GM12878 (cell line): Measurements from ENCODE around the gene OR9Q2. TPM values are rescaled to one million over a fixed set of nuclear protein-coding genes. Genes with fewer than 3 reads are reported as not detected.

Source experiments
- ATAC-seq: fragments of 200-7000 bp; cut with Tn5 transposase; 3 replicates; pipeline ENCODE4 v1.9.1; 2020; ENCODE audit warnings: mild to moderate bottlenecking, moderate library complexity
- BruUV-seq: library from RNA; stranded (reverse); fragments of 400-500 nt; replicated peaks from 2 replicates; lab custom pipeline; 2021; lab: Mats Ljungman, UMichigan
- CTCF ChIA-PET: fragments of 300-600 bp; sonication (Branson Sonifier 250); formaldehyde crosslinking; extraction: SDS; loops from one replicate; lab custom pipeline; 2021; ENCODE audit warnings: inconsistent platforms; lab: Yijun Ruan, JAX
- POLR2A ChIA-PET: fragments of 350-600 bp; formaldehyde crosslinking; extraction: SDS; loops from one replicate; lab custom pipeline; 2021; ENCODE audit warnings: inconsistent platforms; lab: Charles Lee
- RAD21 ChIA-PET: fragments of 300-600 bp; sonication (Branson Sonifier 250); formaldehyde crosslinking; loops from one replicate; lab custom pipeline; 2023; ENCODE audit warnings: antibody characterized with exemption; ENCODE audit not compliant: unreplicated experiment; lab: Charles Lee
- SMC1A ChIA-PET: fragments of 300-600 bp; sonication (Branson Sonifier 250); formaldehyde crosslinking; loops from one replicate; lab custom pipeline; 2023; ENCODE audit not compliant: unreplicated experiment, uncharacterized antibody; lab: Charles Lee
- DNase-seq: peaks from one replicate; pipeline ENCODE4 v3.0.0-alpha.2; 2011; ENCODE audit warnings: low read depth, low spot score
- FAIRE-seq: peaks from 3 replicates; lab custom pipeline; 2011; peaks lifted over from hg19 to GRCh38; lab: Jason Lieb, UNC
- H2AFZ ChIP-seq: 2 replicates; pipeline ENCODE4 v1.6.0; 2011; ENCODE audit warnings: low read depth, low read length, control low read depth; ENCODE audit not compliant: control insufficient read depth
- H3K27ac ChIP-seq: 2 replicates; pipeline ENCODE4 v1.5.1; 2011; ENCODE audit warnings: control low read depth; ENCODE audit not compliant: control insufficient read depth, insufficient read depth
- H3K27me3 ChIP-seq, 2 experiments: replicated peaks in 1 of 2; 2 replicates each; pipeline versions ENCODE4 v1.6.0 to v1.6.1; 2011; ENCODE audit warnings: low read length in 1 of 2; ENCODE audit not compliant: control insufficient read depth in 2 of 2, insufficient read depth in 2 of 2
- H3K36me3 ChIP-seq, 2 experiments: 2 replicates each; pipeline ENCODE4 v1.5.1; 2011; ENCODE audit warnings: low read length in 1 of 2; ENCODE audit not compliant: control insufficient read depth in 2 of 2, insufficient read depth in 2 of 2
- H3K4me1 ChIP-seq: 2 replicates; pipeline ENCODE4 v1.6.1; 2011; ENCODE audit warnings: mild to moderate bottlenecking, low read length, moderate library complexity, mixed read lengths; ENCODE audit not compliant: control insufficient read depth, insufficient read depth
- H3K4me2 ChIP-seq: 2 replicates; pipeline ENCODE4 v1.6.0; 2011; ENCODE audit warnings: control low read depth; ENCODE audit not compliant: control insufficient read depth, insufficient read depth
- H3K4me3 ChIP-seq: fragments of 200-600 bp; sonication (generic); 2 replicates; pipeline ENCODE4 v1.5.1; 2016
- H3K79me2 ChIP-seq: 2 replicates; pipeline ENCODE4 v1.6.0; 2011; ENCODE audit warnings: low read length; ENCODE audit not compliant: control insufficient read depth, insufficient read depth
- H3K9ac ChIP-seq: 2 replicates; pipeline ENCODE4 v1.8.0; 2011; ENCODE audit warnings: low read length, control low read depth, mixed read lengths; ENCODE audit not compliant: control insufficient read depth, insufficient read depth
- H3K9me3 ChIP-seq: replicated peaks from 3 replicates; pipeline ENCODE4 v1.5.1; 2011; ENCODE audit warnings: mild to moderate bottlenecking, low read length; ENCODE audit not compliant: control insufficient read depth, insufficient read depth
- H4K20me1 ChIP-seq: 2 replicates; pipeline ENCODE4 v1.6.0; 2011; ENCODE audit not compliant: control insufficient read depth, insufficient read depth
- ATF7 ChIP-seq: fragments of 450-650 bp; IDR thresholded peaks from 2 replicates; pipeline ENCODE4 v1.6.1; 2016; ENCODE audit warnings: low read depth, mild to moderate bottlenecking
- BCL3 ChIP-seq: IDR thresholded peaks from 2 replicates; pipeline ENCODE4 v1.6.1; 2011; ENCODE audit warnings: borderline replicate concordance, low read depth, mild to moderate bottlenecking, moderate library complexity, low read length; ENCODE audit not compliant: insufficient read depth, poor library complexity, severe bottlenecking
- BCLAF1 ChIP-seq: fragments of 450-650 bp; IDR thresholded peaks from 2 replicates; pipeline ENCODE4 v1.6.1; 2017; ENCODE audit warnings: antibody characterized with exemption, mild to moderate bottlenecking, moderate library complexity
- CEBPB ChIP-seq, 2 experiments: fragments of 150-350 bp in 1 of 2; IDR thresholded peaks; 2 replicates each; pipeline ENCODE4 v1.6.1; 2012 to 2014; ENCODE audit warnings: low read depth in 2 of 2, low read length in 2 of 2, borderline replicate concordance in 1 of 2, inconsistent platforms in 1 of 2
- CHD1 ChIP-seq: IDR thresholded peaks from 2 replicates; pipeline ENCODE4 v1.6.1; 2012; ENCODE audit warnings: low read depth, low read length, improper control_type of control experiment
- EZH2 ChIP-seq: IDR thresholded peaks from 2 replicates; pipeline ENCODE4 v1.6.1; 2012; ENCODE audit warnings: low read depth, mild to moderate bottlenecking, control low read depth, inconsistent platforms, low read length, borderline replicate concordance; ENCODE audit not compliant: control insufficient read depth
- MLLT1 ChIP-seq: fragments of 450-650 bp; IDR thresholded peaks from 2 replicates; pipeline ENCODE4 v1.6.1; 2016; ENCODE audit warnings: mild to moderate bottlenecking
- MYB ChIP-seq: fragments of 150-350 bp; IDR thresholded peaks from 2 replicates; pipeline ENCODE4 v1.6.1; 2014; ENCODE audit warnings: mild to moderate bottlenecking, low read depth, low read length, borderline replicate concordance
- NFYA ChIP-seq: IDR thresholded peaks from 2 replicates; pipeline ENCODE4 v1.6.1; 2011; ENCODE audit warnings: low read depth, mild to moderate bottlenecking, low read length, improper control_type of control experiment, borderline replicate concordance
- RAD51 ChIP-seq: fragments of 450-650 bp; IDR thresholded peaks from 2 replicates; pipeline ENCODE4 v1.6.1; 2016; ENCODE audit warnings: moderate library complexity, mild to moderate bottlenecking, inconsistent platforms
- RBBP5 ChIP-seq: fragments of 200-600 bp; sonication (generic); conservative IDR thresholded peaks from 2 replicates; pipeline ENCODE4 v1.6.1; 2016
- RCOR1 ChIP-seq: conservative IDR thresholded peaks from 2 replicates; pipeline ENCODE4 v1.6.1; 2012; ENCODE audit warnings: low read depth, low read length, improper control_type of control experiment
- RELA ChIP-seq: fragments of 450-650 bp; IDR thresholded peaks from 2 replicates; pipeline ENCODE4 v1.8.0; 2014; ENCODE audit warnings: borderline replicate concordance; ENCODE audit not compliant: partially characterized antibody
- SKIL ChIP-seq: fragments of 450-650 bp; IDR thresholded peaks from 2 replicates; pipeline ENCODE4 v1.6.1; 2017; ENCODE audit warnings: mild to moderate bottlenecking, low read depth, inconsistent platforms; ENCODE audit not compliant: poor library complexity, severe bottlenecking
- WGBS: methylation state at CpG from one replicate; pipeline ENCODE4 v1.1.6; 2016; ENCODE audit warnings: low lambda C conversion rate; ENCODE audit not compliant: insufficient replicate concordance, insufficient coverage; ENCODE audit errors: missing lambda C conversion rate; 5-methylcytosine and 5-hydroxymethylcytosine counted together
- in situ Hi-C: fragments of 300-500 bp; cut with MboI; formaldehyde crosslinking; loops from 9 replicates; pipeline ENCODE4 v1.14.3; 2018; ENCODE audit warnings: mixed read lengths
- intact Hi-C: fragments of 100-400 bp; cut with micrococcal nuclease; formaldehyde crosslinking; loops from one replicate; pipeline ENCODE4 v1.14.2; 2022; ENCODE audit not compliant: unreplicated experiment
- polyA plus RNA-seq, 11 experiments: library from polyadenylated mRNA; depleted of rRNA in 4 of 11; unstranded in 6 of 11; stranded (reverse) in 5 of 11; fragments of >200 nt; fragmentation: Nextera tagmentation in 4 of 11; fragmentation: Illumina TruSeq in 1 of 11; extraction: Ambion mirVana in 4 of 11; extraction: Trizol in 1 of 11; gene quantifications; 1 replicate in 1 of 11; 2 replicates in 10 of 11; pipeline versions ENCODE4 v1.2.1 to v1.2.3, GENCODE V29; 2011 to 2016; ENCODE audit warnings: inconsistent platforms in 2 of 11, missing spikeins in 2 of 11, low read depth in 1 of 11
- total RNA-seq, 4 experiments: library from RNA; depleted of rRNA in 3 of 4; stranded (reverse); fragments of >200 nt in 3 of 4; fragmentation: Illumina TruSeq in 1 of 4; extraction: Trizol in 1 of 4; gene quantifications; 2 replicates each; pipeline versions ENCODE4 v1.2.1 to v1.2.3, GENCODE V29; 2013 to 2021

The OR9Q2 gene
- total and polyA plus RNA-seq, 10 of the 15 experiments (the other 5 are each of a cell fraction or from before 2014, with no cell fraction given): 0.05 TPM; not detected in 9

GRCh38 chr11:58164990-58165389, 23.9 kb upstream of the OR9Q2 start (continued):
- TF ChIP-seq SKIL: no peak

GRCh38 chr11:58165504-58166106, 23.3 kb upstream of the OR9Q2 start:
- H3K27ac ChIP-seq: no peak overlapping the region
- H3K79me2 ChIP-seq: no peaks in the 10 kb centered on the region
- intact Hi-C loops: no loop called here
- H3K27me3 ChIP-seq: no peaks in the 10 kb centered on the region; a peak in 1 of 4 replicates
- H3K4me2 ChIP-seq: no peak overlapping the region
- ChIA-PET RAD21 (no interaction called here), CTCF (no interaction called here)
- in situ Hi-C loops: no loop called here
- no peak for TF ChIP-seq BCLAF1
- no peak for TF ChIP-seq NFYA
- TF ChIP-seq RELA: no peak
- TF ChIP-seq ATF7: no peak
- TF ChIP-seq BCL3: no peak
- TF ChIP-seq RAD51: no peak
- TF ChIP-seq MLLT1: no peak
- TF ChIP-seq CEBPB (IDR thresholded peaks at IDR 0.05; ENCODE audit: borderline replicate concordance in 1 of 2, low read depth in 2 of 2, low read length in 2 of 2): no peak
- TF ChIP-seq MYB: no peak
- TF ChIP-seq RCOR1: no peak
- no peak for TF ChIP-seq EZH2
- TF ChIP-seq CHD1: no peak
- TF ChIP-seq RBBP5: no peak
- TF ChIP-seq, all 136 proteins: peak for 0
- Histone ChIP-seq H3K36me3 (no peaks in the 10 kb centered on the region), H3K9me3 (no peaks in the 10 kb centered on the region), H3K4me1 (no peaks in the 10 kb centered on the region), H3K4me3 (no peak overlapping the region), H4K20me1 (no peaks in the 10 kb centered on the region), H2AFZ (no peak overlapping the region), H3K9ac (no peak overlapping the region)
- ChIA-PET SMC1A (no interaction called here), POLR2A (no interaction called here)
- BruUV-seq: no TSS peak
- 22% methylated on average over 7 of the region's 7 CpGs for WGBS
- ATAC-seq (no peak), FAIRE-seq (no peak), DNase-seq (no peak)
